HG02840 (cell line): ENCODE data around the gene UBE2Q1.

Experiments used
- ATAC-seq: cut with Tn5 transposase; IDR thresholded peaks from one replicate; pipeline ENCODE4 v1.9.1; 2021; ENCODE audit warnings: mild to moderate bottlenecking, moderate library complexity, moderate number of reproducible peaks; ENCODE audit not compliant: unreplicated experiment, low FRiP score

Gene UBE2Q1

GRCh38 chr1:154578058-154578418, 19.6 kb upstream of the UBE2Q1 start:
- ATAC-seq: no peak

GRCh38 chr1:154577346-154578057, 19.0 kb upstream of the UBE2Q1 start:
- no peak for ATAC-seq

GRCh38 chr1:154575951-154576566, 17.6 kb upstream of the UBE2Q1 start:
- no peak for ATAC-seq

GRCh38 chr1:154575147-154575927, 16.9 kb upstream of the UBE2Q1 start:
- ATAC-seq: no peak

- ATAC-seq: no peak
These were observed 16.3 kb upstream of the UBE2Q1 start for GRCh38 chr1:154574716-154575115.

- ATAC-seq: no peak
These were observed 14.7 kb upstream of the UBE2Q1 start for GRCh38 chr1:154573168-154573510.

GRCh38 chr1:154572468-154573167, 14.2 kb upstream of the UBE2Q1 start:
- no peak for ATAC-seq

GRCh38 chr1:154571964-154572288, 13.5 kb upstream of the UBE2Q1 start:
- ATAC-seq: no peak

- ATAC-seq: no peak
These were observed 12.9 kb upstream of the UBE2Q1 start for GRCh38 chr1:154571244-154571963.

GRCh38 chr1:154568157-154568815, 9.8 kb upstream of the UBE2Q1 start:
- no peak for ATAC-seq

GRCh38 chr1:154567386-154568156, 9.1 kb upstream of the UBE2Q1 start, which contains the start of gene CHRNB2:
CHRNB2 (plus strand) TSS chr1:154567778; CDS start chr1:154568045, 267 bp downstream.
- ATAC-seq: no peak

- no peak for ATAC-seq
These were observed 7.4 kb upstream of the UBE2Q1 start for GRCh38 chr1:154565876-154566275.

GRCh38 chr1:154559466-154560044, 1.1 kb upstream of the UBE2Q1 start:
- peak; percentile 26 for ATAC-seq

- ATAC-seq: peak; percentile 88
These were observed 431 bp upstream of the UBE2Q1 start for GRCh38 chr1:154558720-154559465.

GRCh38 chr1:154557248-154557938, 1.1 kb downstream of the UBE2Q1 start:
- ATAC-seq: no peak

- ATAC-seq: no peak
These were observed 2.0 kb downstream of the UBE2Q1 start for GRCh38 chr1:154556422-154556821.
